DND-41 (cell line): Measurements from ENCODE around the gene TRAPPC5.

Source experiments
- EZH2 ChIP-seq: IDR thresholded peaks from 3 replicates; pipeline ENCODE4 v1.6.1; 2012; ENCODE audit warnings: borderline replicate concordance, low read depth, mild to moderate bottlenecking, moderate library complexity, low read length, inconsistent platforms; ENCODE audit not compliant: severe bottlenecking
- TF ChIP-seq, protein P1 (sequence below): IDR thresholded peaks from 2 replicates; pipeline ENCODE4 v1.5.1; 2012; ENCODE audit warnings: borderline replicate concordance, low read length, moderate library complexity, mild to moderate bottlenecking; ENCODE audit not compliant: poor library complexity, severe bottlenecking; ENCODE audit errors: extremely low read depth

DNA sequence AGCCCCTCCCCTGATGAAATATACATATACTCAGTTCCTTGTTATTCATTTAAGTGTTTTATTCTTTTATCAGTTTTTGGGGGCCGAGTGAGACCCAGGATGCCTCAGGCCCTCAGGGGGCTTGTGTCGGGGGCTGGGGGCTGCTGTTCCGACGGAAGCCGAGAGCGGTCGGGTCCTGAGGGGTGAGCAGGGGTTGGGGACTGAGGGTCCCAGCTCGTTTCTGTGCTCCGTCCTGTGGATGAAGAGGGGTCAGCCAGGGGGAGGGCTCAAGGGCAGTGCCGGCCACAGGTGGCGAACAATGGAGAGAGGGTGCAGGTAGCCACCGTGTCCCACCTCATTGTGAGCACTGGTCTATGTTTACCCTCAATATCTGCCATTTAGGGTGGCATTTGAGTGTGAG, 49.1 kb upstream of the TRAPPC5 start:
- TF ChIP-seq, protein P1, sequence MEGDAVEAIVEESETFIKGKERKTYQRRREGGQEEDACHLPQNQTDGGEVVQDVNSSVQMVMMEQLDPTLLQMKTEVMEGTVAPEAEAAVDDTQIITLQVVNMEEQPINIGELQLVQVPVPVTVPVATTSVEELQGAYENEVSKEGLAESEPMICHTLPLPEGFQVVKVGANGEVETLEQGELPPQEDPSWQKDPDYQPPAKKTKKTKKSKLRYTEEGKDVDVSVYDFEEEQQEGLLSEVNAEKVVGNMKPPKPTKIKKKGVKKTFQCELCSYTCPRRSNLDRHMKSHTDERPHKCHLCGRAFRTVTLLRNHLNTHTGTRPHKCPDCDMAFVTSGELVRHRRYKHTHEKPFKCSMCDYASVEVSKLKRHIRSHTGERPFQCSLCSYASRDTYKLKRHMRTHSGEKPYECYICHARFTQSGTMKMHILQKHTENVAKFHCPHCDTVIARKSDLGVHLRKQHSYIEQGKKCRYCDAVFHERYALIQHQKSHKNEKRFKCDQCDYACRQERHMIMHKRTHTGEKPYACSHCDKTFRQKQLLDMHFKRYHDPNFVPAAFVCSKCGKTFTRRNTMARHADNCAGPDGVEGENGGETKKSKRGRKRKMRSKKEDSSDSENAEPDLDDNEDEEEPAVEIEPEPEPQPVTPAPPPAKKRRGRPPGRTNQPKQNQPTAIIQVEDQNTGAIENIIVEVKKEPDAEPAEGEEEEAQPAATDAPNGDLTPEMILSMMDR: no peak
- no peak for TF ChIP-seq EZH2
